Measurements from ENCODE around the gene SLC17A8. TPM values are rescaled to one million over a fixed set of nuclear protein-coding genes. Genes with fewer than 3 reads are reported as not detected.

Gene SLC17A8
- polyA plus RNA-seq, 3 donors, result not detected

DNA sequence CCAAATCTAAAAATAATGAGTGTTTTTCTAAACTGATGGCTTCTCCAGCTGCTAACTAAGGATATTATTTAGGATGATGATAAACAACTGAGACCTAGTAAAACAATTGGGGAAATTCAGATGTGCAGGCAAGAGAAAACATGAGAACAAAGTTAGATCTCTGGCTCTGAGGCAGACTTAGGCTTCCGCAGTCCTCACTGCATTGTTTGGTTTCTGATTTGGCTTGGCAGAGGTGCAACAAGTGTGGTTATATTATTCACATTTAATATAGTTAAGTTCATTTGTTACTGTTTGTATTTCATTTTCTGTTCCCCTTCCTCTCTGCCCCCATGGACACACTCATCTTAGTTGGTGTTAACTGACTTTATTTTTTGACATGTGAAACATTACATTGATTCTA is 86.6 kb downstream of the SLC17A8 start:
- DNase-seq, result no peak
- Histone ChIP-seq H3K27ac (ENCODE audit: low read depth in 1 of 2, low read length in 2 of 2) (no peak overlapping the region), H3K4me2 (replicated peaks; ENCODE audit: extremely low read depth, low read length, poor library complexity, severe bottlenecking) (no peak overlapping the region), H2AFZ (ENCODE audit: insufficient read depth, low read depth, low read length, poor library complexity, severe bottlenecking) (no peak overlapping the region), H4K20me1 (ENCODE audit: insufficient read depth, low read length) (no peaks in the 10 kb centered on the region), H3K79me2 (ENCODE audit: insufficient read depth, low read length) (no peaks in the 10 kb centered on the region), H3K9me3 (replicated peaks in 1 of 2; ENCODE audit: control insufficient read depth in 1 of 2, insufficient read depth in 1 of 2, low read length in 2 of 2) (no peaks in the 10 kb centered on the region), H3K36me3 (replicated peaks in 1 of 2; ENCODE audit: control insufficient read depth in 1 of 2, insufficient read depth in 2 of 2, low read length in 2 of 2) (no peaks in the 10 kb centered on the region), H3K4me1 (ENCODE audit: control insufficient read depth in 1 of 2, insufficient read depth in 2 of 2, low read length in 2 of 2) (peaks cover 5 to 6% of the 10 kb centered on the region in 2 donors), H3K4me3 (replicated peaks in 1 of 3; ENCODE audit: low read depth in 2 of 3, low read length in 3 of 3) (no peak overlapping the region), H3K27me3 (ENCODE audit: control insufficient read depth in 2 of 2, insufficient read depth in 2 of 2, low read length in 2 of 2) (no peaks in the 10 kb centered on the region), H3K9ac (ENCODE audit: insufficient read depth, low read length, poor library complexity, severe bottlenecking) (no peak overlapping the region)
- Mint-ChIP-seq H3K4me3 (no peak overlapping the region), H3K27me3 (ENCODE audit: low read depth in 3 of 3) (peaks cover 0 to 10% (median 3%) of the 10 kb centered on the region in 3 donors), H3K27ac (peak overlapping the region in 1 of 7 donors; percentile 84), H3K36me3 (no peaks in the 10 kb centered on the region), H3K9me3 (peaks cover 0 to 2% (median 0%) of the 10 kb centered on the region in 7 donors), H3K4me1 (peaks cover 20% of the 10 kb centered on the region)
- intact Hi-C loops (cut with micrococcal nuclease), result no loop called here
- no CpG with 5 or more reads among the region's 1 CpG for WGBS (ENCODE audit: insufficient coverage)
- TF ChIP-seq, protein P1, sequence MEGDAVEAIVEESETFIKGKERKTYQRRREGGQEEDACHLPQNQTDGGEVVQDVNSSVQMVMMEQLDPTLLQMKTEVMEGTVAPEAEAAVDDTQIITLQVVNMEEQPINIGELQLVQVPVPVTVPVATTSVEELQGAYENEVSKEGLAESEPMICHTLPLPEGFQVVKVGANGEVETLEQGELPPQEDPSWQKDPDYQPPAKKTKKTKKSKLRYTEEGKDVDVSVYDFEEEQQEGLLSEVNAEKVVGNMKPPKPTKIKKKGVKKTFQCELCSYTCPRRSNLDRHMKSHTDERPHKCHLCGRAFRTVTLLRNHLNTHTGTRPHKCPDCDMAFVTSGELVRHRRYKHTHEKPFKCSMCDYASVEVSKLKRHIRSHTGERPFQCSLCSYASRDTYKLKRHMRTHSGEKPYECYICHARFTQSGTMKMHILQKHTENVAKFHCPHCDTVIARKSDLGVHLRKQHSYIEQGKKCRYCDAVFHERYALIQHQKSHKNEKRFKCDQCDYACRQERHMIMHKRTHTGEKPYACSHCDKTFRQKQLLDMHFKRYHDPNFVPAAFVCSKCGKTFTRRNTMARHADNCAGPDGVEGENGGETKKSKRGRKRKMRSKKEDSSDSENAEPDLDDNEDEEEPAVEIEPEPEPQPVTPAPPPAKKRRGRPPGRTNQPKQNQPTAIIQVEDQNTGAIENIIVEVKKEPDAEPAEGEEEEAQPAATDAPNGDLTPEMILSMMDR (IDR thresholded peaks at IDR 0.05), result no peak

DNA sequence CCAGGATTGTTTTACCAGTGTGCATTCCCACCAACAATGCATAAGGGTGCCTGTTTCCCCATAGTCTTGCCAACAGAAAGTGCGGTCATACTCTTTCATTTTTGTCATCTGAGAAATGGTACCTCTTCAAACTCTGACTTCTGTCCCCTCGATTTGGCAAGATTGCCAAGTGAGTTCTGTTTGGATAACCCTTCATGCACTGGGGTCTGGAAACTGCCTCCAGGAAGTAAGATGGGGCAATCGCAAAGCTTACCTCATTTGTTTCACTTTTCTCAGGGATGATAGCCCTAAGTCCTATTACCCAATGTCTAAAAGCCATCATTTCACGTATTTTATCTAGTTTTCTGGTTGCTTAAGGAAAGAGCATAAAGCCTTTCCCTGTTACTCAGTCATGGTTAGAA is 88.2 kb downstream of the SLC17A8 start:
- Mint-ChIP-seq H3K36me3 (no peaks in the 10 kb centered on the region), H3K4me1 (peaks cover 20% of the 10 kb centered on the region), H3K4me3 (peak overlapping the region in 1 of 2 donors; percentile 31), H3K27me3 (ENCODE audit: low read depth in 3 of 3) (peaks cover 0 to 8% (median 3%) of the 10 kb centered on the region in 3 donors), H3K9me3 (peaks cover 0 to 2% (median 0%) of the 10 kb centered on the region in 7 donors), H3K27ac (peak overlapping the region in 1 of 7 donors; percentile 48)
- DNase-seq, result no peak
- WGBS (ENCODE audit: insufficient coverage), result 60% methylated on average over 2 of the region's 4 CpGs
- H3K27ac ChIP-seq (ENCODE audit: low read depth in 1 of 2, low read length in 2 of 2), result no peak overlapping the region
- no peaks in the 10 kb centered on the region for H3K27me3 ChIP-seq (ENCODE audit: control insufficient read depth in 2 of 2, insufficient read depth in 2 of 2, low read length in 2 of 2)
- no peak overlapping the region for H2AFZ ChIP-seq (ENCODE audit: insufficient read depth, low read depth, low read length, poor library complexity, severe bottlenecking)
- no peaks in the 10 kb centered on the region for H3K79me2 ChIP-seq (ENCODE audit: insufficient read depth, low read length)
- H3K4me3 ChIP-seq (replicated peaks in 1 of 3; ENCODE audit: low read depth in 2 of 3, low read length in 3 of 3), result no peak overlapping the region
- H3K4me2 ChIP-seq (replicated peaks; ENCODE audit: extremely low read depth, low read length, poor library complexity, severe bottlenecking), result no peak overlapping the region
- H3K9me3 ChIP-seq (replicated peaks in 1 of 2; ENCODE audit: control insufficient read depth in 1 of 2, insufficient read depth in 1 of 2, low read length in 2 of 2), result no peaks in the 10 kb centered on the region
- TF ChIP-seq, protein P1 (IDR thresholded peaks at IDR 0.05), result no peak
- intact Hi-C loops (cut with micrococcal nuclease), result no loop called here
- no peaks in the 10 kb centered on the region for H4K20me1 ChIP-seq (ENCODE audit: insufficient read depth, low read length)
- no peaks in the 10 kb centered on the region for H3K36me3 ChIP-seq (replicated peaks in 1 of 2; ENCODE audit: control insufficient read depth in 1 of 2, insufficient read depth in 2 of 2, low read length in 2 of 2)
- no peak overlapping the region for H3K9ac ChIP-seq (ENCODE audit: insufficient read depth, low read length, poor library complexity, severe bottlenecking)
- H3K4me1 ChIP-seq (ENCODE audit: control insufficient read depth in 1 of 2, insufficient read depth in 2 of 2, low read length in 2 of 2), result peaks cover 5 to 6% of the 10 kb centered on the region in 2 donors

Measured in CD14-positive monocyte (primary cell).